Bronchial epithelial cell (primary cell): Measurements from ENCODE around the gene SPDYE6. TPM values are rescaled to one million over a fixed set of nuclear protein-coding genes. Genes with fewer than 3 reads are reported as not detected.
A peak's percentile ranks its signal among the peaks of the same experiment; 100 is the strongest.

Experiments
- DNase-seq: peaks from one replicate; pipeline ENCODE4 v3.0.0-alpha.2; 2010; ENCODE audit warnings: low read depth
- FAIRE-seq: peaks from 2 replicates; lab custom pipeline; 2011; peaks lifted over from hg19 to GRCh38; lab: Jason Lieb, UNC
- H3K27me3 ChIP-seq: 2 replicates; pipeline ENCODE4 v1.5.1; 2011; ENCODE audit warnings: low read length; ENCODE audit not compliant: control insufficient read depth, insufficient read depth
- H3K36me3 ChIP-seq: 2 replicates; pipeline ENCODE4 v1.5.1; 2011; ENCODE audit warnings: low read length; ENCODE audit not compliant: control insufficient read depth, insufficient read depth
- H3K4me3 ChIP-seq: 2 replicates; pipeline ENCODE4 v1.5.1; 2011; ENCODE audit warnings: mild to moderate bottlenecking, low read depth, low read length, control low read depth
- total RNA-seq: library from RNA; depleted of rRNA; stranded (reverse); fragments of >200 nt; gene quantifications from 2 replicates; pipeline ENCODE4 v1.2.1, GENCODE V29; 2014
- TF ChIP-seq, protein P1 (sequence below): IDR thresholded peaks from 2 replicates; pipeline ENCODE4 v1.5.1; 2011; ENCODE audit warnings: mild to moderate bottlenecking, moderate library complexity, low read length, control low read depth, inconsistent platforms; ENCODE audit not compliant: insufficient read depth, severe bottlenecking

SPDYE6 gene
- total RNA-seq, 1 donor from 2014 or later, result not detected

DNA sequence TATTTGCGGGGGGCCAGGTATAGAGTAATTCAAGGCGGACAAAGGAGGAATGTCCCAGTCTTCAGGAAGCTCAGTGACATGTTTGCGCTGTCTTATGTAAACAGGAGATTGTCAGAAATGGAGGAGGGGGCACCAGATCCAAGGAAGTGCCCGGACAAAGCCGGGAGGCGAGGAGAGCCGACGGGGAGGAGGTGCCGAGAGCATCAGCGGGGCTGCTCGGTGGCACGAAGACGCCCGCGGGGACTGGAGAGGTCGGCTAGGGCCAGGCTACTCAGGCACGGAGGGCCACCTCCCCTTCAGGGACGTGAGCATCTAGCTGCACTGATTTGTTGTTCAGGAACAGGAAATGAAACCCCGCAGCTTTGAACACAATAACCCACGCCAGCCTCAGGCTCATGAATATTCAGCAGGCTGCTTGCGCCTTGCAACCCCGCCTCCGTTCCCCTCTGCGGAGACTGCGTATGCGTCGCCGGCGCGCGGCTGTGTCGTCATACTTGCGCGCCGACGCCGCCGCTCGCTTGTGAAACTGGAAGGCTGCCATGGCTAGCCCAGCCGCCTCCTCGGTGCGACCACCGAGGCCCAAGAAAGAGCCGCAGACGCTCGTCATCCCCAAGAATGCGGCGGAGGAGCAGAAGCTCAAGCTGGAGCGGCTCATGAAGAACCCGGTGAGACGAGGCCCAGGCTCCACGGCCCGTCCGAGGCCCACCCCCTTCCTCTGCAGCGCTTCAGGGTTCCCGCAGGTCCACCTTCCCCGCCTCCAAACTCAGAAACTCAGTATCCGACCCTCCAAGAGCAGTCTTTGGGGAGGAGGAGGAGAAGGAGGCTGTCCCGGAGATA lies 39.8 kb upstream of the SPDYE6 start, which contains the start of gene PRKRIP1:
Gene PRKRIP1, plus strand, starts transcription at position 491 of the 837 bp plus-strand sequence. Its CDS starts 49 bp downstream, at position 540.
- TF ChIP-seq, protein P1, sequence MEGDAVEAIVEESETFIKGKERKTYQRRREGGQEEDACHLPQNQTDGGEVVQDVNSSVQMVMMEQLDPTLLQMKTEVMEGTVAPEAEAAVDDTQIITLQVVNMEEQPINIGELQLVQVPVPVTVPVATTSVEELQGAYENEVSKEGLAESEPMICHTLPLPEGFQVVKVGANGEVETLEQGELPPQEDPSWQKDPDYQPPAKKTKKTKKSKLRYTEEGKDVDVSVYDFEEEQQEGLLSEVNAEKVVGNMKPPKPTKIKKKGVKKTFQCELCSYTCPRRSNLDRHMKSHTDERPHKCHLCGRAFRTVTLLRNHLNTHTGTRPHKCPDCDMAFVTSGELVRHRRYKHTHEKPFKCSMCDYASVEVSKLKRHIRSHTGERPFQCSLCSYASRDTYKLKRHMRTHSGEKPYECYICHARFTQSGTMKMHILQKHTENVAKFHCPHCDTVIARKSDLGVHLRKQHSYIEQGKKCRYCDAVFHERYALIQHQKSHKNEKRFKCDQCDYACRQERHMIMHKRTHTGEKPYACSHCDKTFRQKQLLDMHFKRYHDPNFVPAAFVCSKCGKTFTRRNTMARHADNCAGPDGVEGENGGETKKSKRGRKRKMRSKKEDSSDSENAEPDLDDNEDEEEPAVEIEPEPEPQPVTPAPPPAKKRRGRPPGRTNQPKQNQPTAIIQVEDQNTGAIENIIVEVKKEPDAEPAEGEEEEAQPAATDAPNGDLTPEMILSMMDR, result no peak
- FAIRE-seq (no peak), DNase-seq (peak; percentile 91)
- Histone ChIP-seq H3K4me3 (peak within 1 kb of the TSS; percentile 89), H3K36me3 (peaks cover 13% of the 10 kb centered on the region), H3K27me3 (no peaks in the 10 kb centered on the region)

DNA sequence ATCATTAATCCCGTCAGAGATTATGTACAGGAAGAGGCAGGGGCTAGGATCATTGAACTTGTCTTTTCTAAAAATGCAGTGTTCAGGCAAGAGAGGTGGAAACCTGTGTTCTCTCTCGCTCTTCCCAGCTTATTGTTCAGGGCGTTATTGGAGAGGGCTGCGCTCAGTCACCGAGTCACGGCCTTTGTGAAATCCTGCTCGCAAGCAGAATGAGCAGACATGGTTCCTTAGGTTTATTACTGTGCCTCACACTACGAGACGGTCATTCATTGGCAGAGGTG lies 39.3 kb upstream of the SPDYE6 start:
- H3K27me3 ChIP-seq, result no peaks in the 10 kb centered on the region
- FAIRE-seq (no peak), DNase-seq (peak; percentile 54)
- H3K36me3 ChIP-seq, result peaks cover 13% of the 10 kb centered on the region
- TF ChIP-seq, protein P1, result no peak
- peak overlapping the region; percentile 89 for H3K4me3 ChIP-seq

DNA sequence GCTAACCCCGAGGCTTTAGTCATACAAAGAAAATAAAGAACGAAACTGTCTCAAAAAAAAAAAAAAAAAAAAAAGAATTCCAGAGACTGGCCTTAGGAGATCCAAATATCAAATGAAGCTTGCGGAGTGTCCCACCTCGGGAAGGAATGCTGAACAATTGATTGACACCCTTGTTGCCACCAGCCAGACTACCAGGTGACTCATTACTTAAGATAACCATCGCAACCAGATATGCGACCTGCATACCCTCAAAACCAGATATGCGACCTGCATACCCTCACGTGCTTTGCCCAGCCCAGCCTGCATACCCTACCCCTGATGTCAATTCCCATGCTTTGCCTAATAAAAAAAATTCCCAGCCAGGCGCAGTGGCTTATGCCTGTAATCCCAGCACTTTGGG lies 37.2 kb upstream of the SPDYE6 start:
- DNase-seq (no peak), FAIRE-seq (no peak)
- TF ChIP-seq, protein P1, result no peak
- no peak overlapping the region for H3K4me3 ChIP-seq
- peaks cover 5% of the 10 kb centered on the region for H3K36me3 ChIP-seq
- H3K27me3 ChIP-seq, result no peaks in the 10 kb centered on the region

DNA sequence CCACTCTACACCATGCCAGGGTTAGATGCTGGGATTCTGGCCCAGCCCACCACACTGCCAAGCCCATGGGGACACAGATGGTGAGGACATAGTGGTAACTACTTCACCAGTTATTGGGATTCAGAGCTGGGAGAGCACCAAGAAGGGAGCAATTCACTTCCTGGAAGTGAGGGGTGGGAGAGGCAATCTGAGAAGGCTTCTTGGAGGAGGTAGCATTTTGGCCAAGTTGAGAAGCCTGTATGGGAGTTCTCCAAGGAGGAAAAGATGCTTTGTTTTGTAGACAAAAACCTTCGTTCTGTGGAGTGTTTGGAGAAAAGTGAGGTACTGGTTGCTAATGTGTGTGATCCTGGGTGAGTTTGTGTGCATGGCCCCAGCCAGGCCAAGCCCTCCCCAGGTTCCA lies 36.1 kb upstream of the SPDYE6 start:
- FAIRE-seq (no peak), DNase-seq (no peak)
- peaks cover 5% of the 10 kb centered on the region for H3K36me3 ChIP-seq
- no peak overlapping the region for H3K4me3 ChIP-seq
- H3K27me3 ChIP-seq, result no peaks in the 10 kb centered on the region
- TF ChIP-seq, protein P1, result no peak

DNA sequence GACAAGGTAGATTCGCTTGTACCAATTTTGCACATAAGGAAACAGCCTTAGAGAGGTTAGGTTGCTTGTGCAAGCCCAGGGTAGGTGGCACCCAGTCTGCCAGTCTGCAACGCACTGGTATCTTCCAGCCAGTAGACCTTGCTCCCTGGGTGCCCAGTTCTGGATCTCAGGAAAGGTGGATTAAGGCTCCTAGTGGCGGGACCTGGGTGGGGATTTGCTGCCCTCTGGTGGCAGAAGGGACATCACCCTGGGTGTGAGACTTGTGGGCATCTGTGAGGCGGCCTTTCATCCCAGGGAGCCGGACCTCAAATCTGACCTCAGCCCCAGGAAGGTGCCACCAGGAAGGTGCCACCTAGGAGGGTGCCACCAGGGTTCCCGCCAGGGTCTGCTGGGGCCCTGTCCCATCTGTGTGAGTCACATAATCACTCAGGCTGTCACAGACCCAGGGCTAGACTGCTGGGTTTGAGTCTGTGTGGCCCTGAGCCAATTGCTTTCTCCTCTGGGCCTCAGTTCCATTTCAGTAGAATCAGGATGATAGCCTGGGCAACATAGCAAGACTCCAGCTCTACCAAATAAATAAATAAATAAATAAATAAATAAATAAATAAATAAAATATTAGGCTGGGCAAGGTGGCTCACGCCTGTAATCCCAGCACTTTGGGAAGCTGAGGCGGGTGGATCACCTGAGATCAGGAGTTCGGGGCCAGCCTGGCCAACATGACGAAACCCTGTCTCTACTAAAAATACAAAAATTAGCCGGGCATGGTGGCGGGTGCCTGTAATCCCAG lies 34.6 kb upstream of the SPDYE6 start:
- TF ChIP-seq, protein P1, result peak; percentile 96
- H3K36me3 ChIP-seq, result peaks cover 9% of the 10 kb centered on the region
- H3K4me3 ChIP-seq, result no peak overlapping the region
- no peaks in the 10 kb centered on the region for H3K27me3 ChIP-seq
- DNase-seq, result peak; percentile 60
- FAIRE-seq, result no peak
